ENCODE results near the gene TECR. TPM values are rescaled to one million over a fixed set of nuclear protein-coding genes. Genes with fewer than 3 reads are reported as not detected.

TECR gene
- total and polyA plus RNA-seq, 2 of the 4 experiments (the other 2 are of a cell fraction) = 46.2 to 81.2 TPM

DNA sequence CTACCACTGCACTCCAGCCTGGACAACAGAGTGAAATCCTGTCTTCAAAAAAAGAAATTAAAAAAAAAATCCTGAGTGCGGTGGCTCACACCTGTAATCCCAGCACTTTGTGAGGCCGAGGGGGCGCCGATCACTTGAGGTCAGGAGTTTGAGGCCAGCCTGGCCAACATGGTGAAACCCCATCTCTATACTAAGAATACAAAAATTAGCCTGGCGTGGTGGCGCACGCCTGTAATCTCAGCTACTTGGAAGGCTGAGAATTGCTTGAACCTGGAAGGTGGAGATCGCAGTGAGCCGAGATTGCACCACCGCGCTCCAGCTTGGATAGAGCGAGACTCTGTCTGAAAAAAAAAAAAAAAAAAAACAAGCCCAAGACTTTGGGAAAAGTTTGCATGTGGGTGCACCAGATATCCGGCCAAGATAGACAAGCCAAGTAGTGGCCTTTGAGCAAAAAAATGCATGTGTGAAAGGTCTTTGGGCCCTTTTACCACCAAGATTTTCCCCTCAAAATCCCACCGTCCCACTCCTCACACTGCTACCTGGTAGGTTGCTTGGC is 16.9 kb upstream of the TECR start:
- H2BK15ac ChIP-seq (ENCODE audit: low read depth, low read length) = no peak overlapping the region
- no peak overlapping the region for H4K5ac ChIP-seq (ENCODE audit: low read depth, low read length)
- no peak for DNase-seq
- no peak overlapping the region for H3K4me3 ChIP-seq (ENCODE audit: insufficient read depth, low read depth, low read length)
- H3K36me3 ChIP-seq (ENCODE audit: control insufficient read depth, insufficient read depth, low read length) = peaks cover 27% of the 10 kb centered on the region
- H3K4ac ChIP-seq (ENCODE audit: low read depth, low read length) = no peak overlapping the region
- TF ChIP-seq CHD1 (IDR thresholded peaks at IDR 0.05; ENCODE audit: low read depth, low read length) (no peak), RCOR1 (IDR thresholded peaks at IDR 0.05; ENCODE audit: insufficient replicate concordance, low read length) (no peak), RFX5 (IDR thresholded peaks at IDR 0.05; ENCODE audit: low read depth, low read length) (no peak), CEBPB (IDR thresholded peaks at IDR 0.05; ENCODE audit: low read depth, low read length) (no peak), MAFK (IDR thresholded peaks at IDR 0.05; ENCODE audit: low read depth, low read length) (no peak), POLR2A (IDR thresholded peaks at IDR 0.05; ENCODE audit: low read depth, low read length) (no peak), FOS (IDR thresholded peaks at IDR 0.05; ENCODE audit: low read depth, low read length) (no peak), MAZ (IDR thresholded peaks at IDR 0.05; ENCODE audit: borderline replicate concordance, low read depth, low read length) (no peak), BHLHE40 (IDR thresholded peaks at IDR 0.05; ENCODE audit: low read depth, low read length) (no peak), NFE2L2 (IDR thresholded peaks at IDR 0.05; ENCODE audit: low read depth, low read length) (no peak), RAD21 (IDR thresholded peaks at IDR 0.05; ENCODE audit: low read length) (no peak), MXI1 (IDR thresholded peaks at IDR 0.05; ENCODE audit: borderline replicate concordance, low read depth, low read length) (no peak), SMC3 (IDR thresholded peaks at IDR 0.05; ENCODE audit: low read depth, low read length) (no peak)
- TF ChIP-seq, protein P1, sequence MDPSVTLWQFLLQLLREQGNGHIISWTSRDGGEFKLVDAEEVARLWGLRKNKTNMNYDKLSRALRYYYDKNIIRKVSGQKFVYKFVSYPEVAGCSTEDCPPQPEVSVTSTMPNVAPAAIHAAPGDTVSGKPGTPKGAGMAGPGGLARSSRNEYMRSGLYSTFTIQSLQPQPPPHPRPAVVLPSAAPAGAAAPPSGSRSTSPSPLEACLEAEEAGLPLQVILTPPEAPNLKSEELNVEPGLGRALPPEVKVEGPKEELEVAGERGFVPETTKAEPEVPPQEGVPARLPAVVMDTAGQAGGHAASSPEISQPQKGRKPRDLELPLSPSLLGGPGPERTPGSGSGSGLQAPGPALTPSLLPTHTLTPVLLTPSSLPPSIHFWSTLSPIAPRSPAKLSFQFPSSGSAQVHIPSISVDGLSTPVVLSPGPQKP (IDR thresholded peaks at IDR 0.05; ENCODE audit: borderline replicate concordance, low read depth, low read length) = no peak
- TF ChIP-seq, protein P2, sequence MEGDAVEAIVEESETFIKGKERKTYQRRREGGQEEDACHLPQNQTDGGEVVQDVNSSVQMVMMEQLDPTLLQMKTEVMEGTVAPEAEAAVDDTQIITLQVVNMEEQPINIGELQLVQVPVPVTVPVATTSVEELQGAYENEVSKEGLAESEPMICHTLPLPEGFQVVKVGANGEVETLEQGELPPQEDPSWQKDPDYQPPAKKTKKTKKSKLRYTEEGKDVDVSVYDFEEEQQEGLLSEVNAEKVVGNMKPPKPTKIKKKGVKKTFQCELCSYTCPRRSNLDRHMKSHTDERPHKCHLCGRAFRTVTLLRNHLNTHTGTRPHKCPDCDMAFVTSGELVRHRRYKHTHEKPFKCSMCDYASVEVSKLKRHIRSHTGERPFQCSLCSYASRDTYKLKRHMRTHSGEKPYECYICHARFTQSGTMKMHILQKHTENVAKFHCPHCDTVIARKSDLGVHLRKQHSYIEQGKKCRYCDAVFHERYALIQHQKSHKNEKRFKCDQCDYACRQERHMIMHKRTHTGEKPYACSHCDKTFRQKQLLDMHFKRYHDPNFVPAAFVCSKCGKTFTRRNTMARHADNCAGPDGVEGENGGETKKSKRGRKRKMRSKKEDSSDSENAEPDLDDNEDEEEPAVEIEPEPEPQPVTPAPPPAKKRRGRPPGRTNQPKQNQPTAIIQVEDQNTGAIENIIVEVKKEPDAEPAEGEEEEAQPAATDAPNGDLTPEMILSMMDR (conservative IDR thresholded peaks at IDR 0.05; ENCODE audit: low read depth, low read length) = no peak
- TF ChIP-seq, protein P3, sequence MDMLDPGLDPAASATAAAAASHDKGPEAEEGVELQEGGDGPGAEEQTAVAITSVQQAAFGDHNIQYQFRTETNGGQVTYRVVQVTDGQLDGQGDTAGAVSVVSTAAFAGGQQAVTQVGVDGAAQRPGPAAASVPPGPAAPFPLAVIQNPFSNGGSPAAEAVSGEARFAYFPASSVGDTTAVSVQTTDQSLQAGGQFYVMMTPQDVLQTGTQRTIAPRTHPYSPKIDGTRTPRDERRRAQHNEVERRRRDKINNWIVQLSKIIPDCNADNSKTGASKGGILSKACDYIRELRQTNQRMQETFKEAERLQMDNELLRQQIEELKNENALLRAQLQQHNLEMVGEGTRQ (IDR thresholded peaks at IDR 0.05; ENCODE audit: low read depth, low read length) = no peak
- H3K18ac ChIP-seq (ENCODE audit: low read depth, low read length) = no peak overlapping the region
- no peak overlapping the region for H3K27ac ChIP-seq (ENCODE audit: insufficient read depth, low read length)
- peaks cover 24% of the 10 kb centered on the region for H3K9me1 ChIP-seq (ENCODE audit: insufficient read depth, low read length)
- 100% methylated on average over 1 of the region's 14 CpGs; no CpG with 5 or more reads in 1 of the 2 experiments for WGBS, 2 experiments (ENCODE audit: extremely low coverage in 2 of 2, insufficient read length in 1 of 2)
- no peak overlapping the region for H3K56ac ChIP-seq (ENCODE audit: extremely low read depth, insufficient read depth, low read length)
- H4K20me1 ChIP-seq (ENCODE audit: insufficient read depth, low read length) = peaks cover 40% of the 10 kb centered on the region
- H3K9ac ChIP-seq (ENCODE audit: low read depth, low read length) = no peak overlapping the region
- H2BK20ac ChIP-seq (ENCODE audit: low read depth, low read length) = no peak overlapping the region
- H4K8ac ChIP-seq (ENCODE audit: low read depth in 2 of 2, low read length in 2 of 2) = no peak overlapping the region
- in situ Hi-C loops (cut with MboI; ENCODE audit: low sequenced_read_pairs) = no loop called here
- peaks cover 20% of the 10 kb centered on the region for H3K4me1 ChIP-seq (ENCODE audit: control insufficient read depth, insufficient read depth, low read length)
- dilution Hi-C loops (cut with HindIII; ENCODE audit: low sequenced_read_pairs, unreplicated experiment) = no loop called here
- H2BK5ac ChIP-seq (ENCODE audit: low read depth, low read length, poor library complexity, severe bottlenecking) = no peak overlapping the region
- peaks cover 23 to 53% of the 10 kb centered on the region in 2 experiments for H3K79me1 ChIP-seq (ENCODE audit: low read depth in 1 of 2, low read length in 2 of 2)
- ATAC-seq (ENCODE audit: low read depth) = no peak
- H2AFZ ChIP-seq (replicated peaks; ENCODE audit: low read length, poor library complexity) = no peak overlapping the region
- H2BK120ac ChIP-seq (ENCODE audit: low read depth, low read length) = no peak overlapping the region
- no peak overlapping the region for H2AK5ac ChIP-seq (ENCODE audit: low read depth, low read length)
- H2AK9ac ChIP-seq (replicated peaks; ENCODE audit: low read depth, low read length, poor library complexity) = no peak overlapping the region
- no peak overlapping the region for H3K23ac ChIP-seq (ENCODE audit: low read depth, low read length)
- no TSS peak for BruUV-seq (replicated peaks)
- H4K91ac ChIP-seq (ENCODE audit: insufficient read depth, low read depth, low read length) = no peak overlapping the region
- H3K14ac ChIP-seq (replicated peaks; ENCODE audit: low read depth, low read length) = no peak overlapping the region
- ChIA-PET POLR2A (ENCODE audit: unreplicated experiment) (no interaction called here), CTCF (no interaction called here)
- intact Hi-C loops (cut with micrococcal nuclease) = no loop called here
- H3K27me3 ChIP-seq (ENCODE audit: control insufficient read depth, insufficient read depth, low read length) = no peaks in the 10 kb centered on the region
- H3K4me2 ChIP-seq (ENCODE audit: low read depth, low read length) = no peak overlapping the region
- no peaks in the 10 kb centered on the region for H3K9me3 ChIP-seq (ENCODE audit: control insufficient read depth, insufficient read depth, low read length)

All from IMR-90 (cell line).